Pancreas (tissue), 10 donors: ENCODE data around the gene MRC2. TPM values are rescaled to one million over a fixed set of nuclear protein-coding genes. Genes with fewer than 3 reads are reported as not detected.

Source experiments
- ATAC-seq, 4 donors: fragments of 200-7000 bp; cut with Tn5 transposase; one replicate each; pipeline versions ENCODE4 v1.8.0 to v1.9.1; 2020; ENCODE audit warnings: mild to moderate bottlenecking in 4 of 4, moderate library complexity in 4 of 4
- DNase-seq, 6 donors: peaks; one replicate each; pipeline ENCODE4 v3.0.0-alpha.2; 2020
- FAIRE-seq: peaks from 2 replicates; lab custom pipeline; 2012; peaks lifted over from hg19 to GRCh38; lab: Jason Lieb, UNC
- H3K27ac ChIP-seq, 4 donors: fragments of 200-600 bp; sonication (generic); 1 replicate in 3 of 4; 2 replicates in 1 of 4; pipeline versions ENCODE4 v1.5.0 to v1.8.0; 2020
- H3K27me3 ChIP-seq, 4 donors: fragments of 200-600 bp; one replicate each; pipeline ENCODE4 v1.8.0; 2021
- H3K36me3 ChIP-seq, 3 donors: fragments of 200-600 bp; sonication (generic) in 1 of 3; one replicate each; pipeline versions ENCODE4 v1.5.0 to v1.8.0; 2020 to 2021
- H3K4me1 ChIP-seq, 3 donors: fragments of 200-600 bp; one replicate each; pipeline ENCODE4 v1.8.0; 2021
- H3K4me3 ChIP-seq, 4 donors: fragments of 200-600 bp; sonication (generic) in 2 of 4; one replicate each; pipeline versions ENCODE4 v1.5.0 to v1.8.0; 2020 to 2021
- H3K9me3 ChIP-seq, 4 donors: fragments of 200-600 bp; one replicate each; pipeline ENCODE4 v1.8.0; 2021
- CTCF ChIP-seq, 4 donors: fragments of 200-600 bp; sonication (generic) in 3 of 4; IDR thresholded peaks; one replicate each; pipeline versions ENCODE4 v1.5.0 to v1.8.0; 2021; ENCODE audit warnings: antibody characterized with exemption in 4 of 4
- WGBS, 2 donors: extraction: QIAGEN DNeasy Blood & Tissue Kit; methylation state at CpG; one replicate each; pipeline ENCODE4 v1.1.7; 2013; 5-methylcytosine and 5-hydroxymethylcytosine counted together
- intact Hi-C, 3 donors: fragments of 100-400 bp; cut with DNase I; formaldehyde crosslinking; loops; one replicate each; pipeline versions ENCODE4 v1.11.1 to v1.14.2; 2022
- polyA plus RNA-seq, 2 donors: library from polyadenylated mRNA; stranded (reverse); fragments of 200-250 nt; gene quantifications; one replicate each; pipeline ENCODE4 v1.2.3, GENCODE V29; 2013
- total RNA-seq, 6 donors: library from RNA; stranded (reverse); fragmentation: NEBNext Ultra II Directional in 4 of 6; extraction: Animal tissue kit (Norgen Biotek cat#: 25700) in 4 of 6; gene quantifications; one replicate each; pipeline versions ENCODE4 v1.2.1 to v1.2.4, GENCODE V29; 2021 to 2023
- donor health status: healthy with polysubstance abuse.
- donor health status: DM: no; HTN: no; CAD: no; lungs with moderate emphysema.
- donor health status: DM: no; HTN: no; CAD: no.
- donor health status: control.
- donor health status: control.
- donor health status: Bipolar disorder and iron deficiency.
- donor health status: DM: yes; HTN: yes; CAD: no.
- donor health status: DM: no; HTN: no; CAD: no.
- donor health status: DM: no; HTN: no; CAD: no.
- donor health status: DM: yes; HTN: yes; CAD: no.

MRC2 gene
- total and polyA plus RNA-seq, 8 donors = 1.6 to 25.4 (median 5.1) TPM

DNA sequence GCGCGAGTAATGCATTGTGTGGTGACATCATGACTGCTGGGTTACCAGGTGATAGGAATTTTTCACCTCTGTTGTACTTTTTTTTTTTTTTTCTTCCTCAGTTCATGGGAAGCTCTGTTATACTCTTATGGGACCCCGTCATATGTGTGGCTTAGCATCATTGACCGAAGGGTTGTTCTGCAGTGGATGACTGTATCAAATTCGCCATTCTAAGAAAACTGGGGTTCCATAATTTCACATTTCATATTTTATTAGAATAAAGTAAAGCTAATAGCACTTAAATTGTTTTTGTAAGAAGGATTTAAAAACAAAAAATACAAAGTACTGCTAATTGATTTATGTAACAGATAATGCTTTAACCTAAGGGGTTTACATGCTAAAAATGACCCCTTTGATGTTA is 32.0 kb upstream of the MRC2 start:
- no peak for FAIRE-seq
- Histone ChIP-seq H3K4me1 (no peaks in the 10 kb centered on the region), H3K9me3 (no peaks in the 10 kb centered on the region), H3K27me3 (no peaks in the 10 kb centered on the region), H3K27ac (no peak overlapping the region), H3K4me3 (no peak overlapping the region), H3K36me3 (peaks cover 0 to 19% (median 12%) of the 10 kb centered on the region in 3 donors)
- ATAC-seq = no peak
- TF ChIP-seq CTCF (IDR thresholded peaks at IDR 0.05) = no peak
- no peak for DNase-seq
- whole genome bisulfite sequencing, 2 donors = 96 to 97% methylated on average over 5 of the region's 5 CpGs
- intact Hi-C loops = no loop called here

- no peak for ATAC-seq
- H3K4me3 ChIP-seq = no peak overlapping the region
- intact Hi-C loops = no loop called here
- H3K36me3 ChIP-seq = peaks cover 0 to 13% (median 12%) of the 10 kb centered on the region in 3 donors
- no peaks in the 10 kb centered on the region for H3K27me3 ChIP-seq
- H3K4me1 ChIP-seq = peaks cover 0 to 6% (median 0%) of the 10 kb centered on the region in 3 donors
- DNase-seq = no peak
- 98% methylated on average over 2 of the region's 2 CpGs for whole genome bisulfite sequencing, 2 donors
- no peak overlapping the region for H3K27ac ChIP-seq
- FAIRE-seq = no peak
- no peak for TF ChIP-seq CTCF (IDR thresholded peaks at IDR 0.05)
- no peaks in the 10 kb centered on the region for H3K9me3 ChIP-seq
Measured at GRCh38 chr17:62596662-62597061, 30.8 kb upstream of the MRC2 start.

GRCh38 chr17:62597150-62597549 is 30.3 kb upstream of the MRC2 start:
- no peaks in the 10 kb centered on the region for H3K27me3 ChIP-seq
- H3K27ac ChIP-seq = no peak overlapping the region
- no peaks in the 10 kb centered on the region for H3K9me3 ChIP-seq
- no peak for TF ChIP-seq CTCF (IDR thresholded peaks at IDR 0.05)
- ATAC-seq (no peak), DNase-seq (no peak), FAIRE-seq (no peak)
- H3K36me3 ChIP-seq = peaks cover 0 to 12% (median 12%) of the 10 kb centered on the region in 3 donors
- H3K4me3 ChIP-seq = no peak overlapping the region
- 95 to 98% methylated on average over 2 of the region's 2 CpGs for whole genome bisulfite sequencing, 2 donors
- peaks cover 0 to 6% (median 0%) of the 10 kb centered on the region in 3 donors for H3K4me1 ChIP-seq
- intact Hi-C loops = no loop called here

- ATAC-seq = peak in 1 of 4 donors; percentile 37
- H3K27ac ChIP-seq = no peak overlapping the region
- 88 to 95% methylated on average over 2 of the region's 2 CpGs for WGBS, 2 donors
- DNase-seq = no peak
- FAIRE-seq = no peak
- H3K4me1 ChIP-seq = peaks cover 0 to 6% (median 0%) of the 10 kb centered on the region in 3 donors
- TF ChIP-seq CTCF (IDR thresholded peaks at IDR 0.05) = no peak
- no peaks in the 10 kb centered on the region for H3K27me3 ChIP-seq
- intact Hi-C loops = no loop called here
- no peaks in the 10 kb centered on the region for H3K9me3 ChIP-seq
- H3K4me3 ChIP-seq = no peak overlapping the region
- H3K36me3 ChIP-seq = peaks cover 0 to 13% (median 12%) of the 10 kb centered on the region in 3 donors
Measured at GRCh38 chr17:62597920-62598319, 29.6 kb upstream of the MRC2 start.

GRCh38 chr17:62599964-62600657 is 27.4 kb upstream of the MRC2 start:
- Histone ChIP-seq H3K27me3 (no peaks in the 10 kb centered on the region), H3K36me3 (peaks cover 0 to 17% (median 12%) of the 10 kb centered on the region in 3 donors), H3K9me3 (no peaks in the 10 kb centered on the region), H3K4me1 (peaks cover 0 to 6% (median 0%) of the 10 kb centered on the region in 3 donors), H3K4me3 (no peak overlapping the region), H3K27ac (no peak overlapping the region)
- intact Hi-C loops = no loop called here
- no peak for DNase-seq
- FAIRE-seq = no peak
- WGBS, 2 donors = 92% methylated on average over 6 of the region's 6 CpGs
- no peak for TF ChIP-seq CTCF (IDR thresholded peaks at IDR 0.05)
- no peak for ATAC-seq
